Testis (tissue), 2 donors: ENCODE results near the gene ANKRD18B.

Source experiments
- CTCF ChIP-seq, 3 experiments: fragments of 450-650 bp in 2 of 3; fragments of 200-600 bp in 1 of 3; sonication (generic) in 1 of 3; IDR thresholded peaks; one replicate each; pipeline ENCODE4 v1.5.1; 2016 to 2019; ENCODE audit warnings: antibody characterized with exemption in 3 of 3, mild to moderate bottlenecking in 2 of 3, moderate library complexity in 1 of 3
- POLR2A ChIP-seq: fragments of 450-650 bp; IDR thresholded peaks from one replicate; pipeline ENCODE4 v1.6.1; 2017; ENCODE audit warnings: antibody characterized with exemption, mild to moderate bottlenecking, moderate library complexity

DNA sequence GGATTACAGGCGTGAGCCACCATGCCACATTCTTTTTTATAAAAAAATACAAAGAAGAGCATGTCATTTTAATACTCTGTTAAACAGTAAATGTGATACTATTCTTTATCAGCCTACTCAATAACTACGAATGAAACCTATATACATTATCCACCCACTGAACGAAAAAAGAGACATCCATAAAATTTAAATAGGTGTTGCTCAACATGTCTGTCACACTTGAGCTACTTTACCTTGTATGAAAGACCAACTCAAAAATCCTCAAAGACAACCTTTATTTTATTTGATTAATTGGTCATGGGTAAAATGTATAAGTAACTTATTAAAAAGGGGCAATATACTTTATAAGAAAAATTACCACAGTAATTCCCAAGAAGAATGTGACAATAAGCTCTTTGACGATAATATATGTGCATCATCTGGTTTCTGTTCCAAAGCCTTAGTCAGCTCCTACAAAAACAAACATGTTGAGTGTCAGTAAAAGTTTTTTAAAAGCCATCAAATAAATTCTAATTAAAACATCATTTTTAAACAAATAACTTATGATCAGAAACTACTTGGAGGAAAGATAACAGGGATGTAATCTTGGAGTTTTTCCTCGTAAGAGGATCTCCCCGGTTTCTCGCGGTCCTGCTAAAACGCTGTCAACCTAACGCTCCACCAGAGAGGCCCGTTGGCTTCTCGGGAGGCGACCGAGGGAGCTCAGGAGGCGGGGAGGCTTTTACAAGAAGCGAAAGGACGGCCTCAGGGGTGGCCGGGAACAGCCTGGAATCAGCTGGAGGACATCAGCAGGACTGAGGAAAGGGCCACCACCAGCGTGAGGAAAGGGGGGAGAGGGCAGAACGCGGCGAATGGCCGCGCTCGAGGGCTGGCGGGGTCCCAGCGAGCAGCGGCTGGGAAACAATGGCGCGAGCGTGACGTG, 13.5 kb upstream of the ANKRD18B start:
- TF ChIP-seq CTCF (IDR thresholded peaks at IDR 0.05) (no peak), POLR2A (no peak)
